Type B pancreatic cell (in vitro differentiated cells): ENCODE measurements around the gene CHRM4. TPM values are rescaled to one million over a fixed set of nuclear protein-coding genes. Genes with fewer than 3 reads are reported as not detected.
A peak's percentile ranks its signal among the peaks of the same experiment; 100 is the strongest.

Experiments used
- DNase-seq: peaks from one replicate; pipeline ENCODE4 v3.0.0; 2021; ENCODE audit warnings: mixed read lengths; ENCODE audit not compliant: unreplicated experiment; ENCODE audit errors: extremely low spot score
- H3K27ac Mint-ChIP-seq: 2 replicates; pipeline ENCODE4 v1.8.0; 2021; ENCODE audit warnings: mild to moderate bottlenecking, mixed read lengths
- H3K27me3 Mint-ChIP-seq: 2 replicates; pipeline ENCODE4 v1.8.0; 2021; ENCODE audit warnings: mixed read lengths
- H3K36me3 Mint-ChIP-seq: 2 replicates; pipeline ENCODE4 v1.8.0; 2021; ENCODE audit warnings: mixed read lengths
- H3K4me1 Mint-ChIP-seq: one replicate; pipeline ENCODE4 v1.8.0; 2021; ENCODE audit warnings: mixed read lengths; ENCODE audit not compliant: unreplicated experiment
- H3K4me3 Mint-ChIP-seq: 2 replicates; pipeline ENCODE4 v1.8.0; 2021; ENCODE audit warnings: mild to moderate bottlenecking, mixed read lengths
- H3K9me3 Mint-ChIP-seq: 2 replicates; pipeline ENCODE4 v1.8.0; 2021; ENCODE audit warnings: mixed read lengths
- microRNA-seq: library from miRNA; unstranded; fragments of <30 nt; microRNA quantifications from one replicate; pipeline ENCODE4, GENCODE V29; 2020
- total RNA-seq: library from RNA; stranded (reverse); gene quantifications from 2 replicates; pipeline ENCODE4 v1.2.1, GENCODE V29; 2021; ENCODE audit warnings: low replicate concordance
- TF ChIP-seq, protein P1 (sequence below): fragments of 200-600 bp; sonication (generic); conservative IDR thresholded peaks from 2 replicates; pipeline ENCODE4 v1.5.0; 2021; ENCODE audit warnings: antibody characterized with exemption, mild to moderate bottlenecking

Gene CHRM4
- total RNA-seq, 1 donor from 2014 or later = 1.0 TPM

DNA sequence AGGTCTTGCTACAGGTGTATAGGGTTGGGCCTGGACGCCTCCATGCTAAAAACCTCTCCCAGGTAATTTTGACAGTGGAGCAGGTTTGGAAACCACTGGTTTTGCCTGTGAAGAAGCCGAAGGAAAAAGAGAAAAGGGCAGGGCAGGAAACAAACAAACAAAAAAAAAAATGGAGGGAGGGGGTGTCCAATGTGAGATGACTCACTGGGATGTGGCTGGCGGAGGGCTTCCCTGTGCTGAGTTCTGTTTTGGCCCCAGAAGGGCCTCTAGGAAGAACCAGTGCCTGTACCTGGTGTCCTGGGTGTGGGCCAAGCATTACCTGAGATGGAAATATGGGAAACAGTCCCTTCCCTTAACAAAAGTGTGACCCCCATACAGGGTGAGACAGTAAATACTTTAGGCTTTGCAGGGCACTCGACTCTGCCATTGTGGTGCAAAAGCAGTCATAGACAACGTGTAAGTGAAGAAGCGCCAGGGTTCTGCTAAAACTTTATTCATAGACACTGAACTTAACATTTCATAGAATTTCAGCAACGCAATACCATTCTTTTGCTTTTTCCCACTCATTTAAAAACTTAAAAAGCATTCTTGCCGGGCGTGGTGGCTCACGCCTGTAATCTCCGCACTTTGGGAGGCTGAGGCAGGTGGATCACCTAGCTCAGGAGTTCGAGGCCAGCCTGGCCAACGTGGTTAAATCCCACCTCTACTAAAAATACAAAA, 53.8 kb downstream of the CHRM4 start:
- no peaks in the 10 kb centered on the region for H3K36me3 Mint-ChIP-seq
- peak overlapping the region; percentile 27 for H3K4me3 Mint-ChIP-seq
- TF ChIP-seq, protein P1, sequence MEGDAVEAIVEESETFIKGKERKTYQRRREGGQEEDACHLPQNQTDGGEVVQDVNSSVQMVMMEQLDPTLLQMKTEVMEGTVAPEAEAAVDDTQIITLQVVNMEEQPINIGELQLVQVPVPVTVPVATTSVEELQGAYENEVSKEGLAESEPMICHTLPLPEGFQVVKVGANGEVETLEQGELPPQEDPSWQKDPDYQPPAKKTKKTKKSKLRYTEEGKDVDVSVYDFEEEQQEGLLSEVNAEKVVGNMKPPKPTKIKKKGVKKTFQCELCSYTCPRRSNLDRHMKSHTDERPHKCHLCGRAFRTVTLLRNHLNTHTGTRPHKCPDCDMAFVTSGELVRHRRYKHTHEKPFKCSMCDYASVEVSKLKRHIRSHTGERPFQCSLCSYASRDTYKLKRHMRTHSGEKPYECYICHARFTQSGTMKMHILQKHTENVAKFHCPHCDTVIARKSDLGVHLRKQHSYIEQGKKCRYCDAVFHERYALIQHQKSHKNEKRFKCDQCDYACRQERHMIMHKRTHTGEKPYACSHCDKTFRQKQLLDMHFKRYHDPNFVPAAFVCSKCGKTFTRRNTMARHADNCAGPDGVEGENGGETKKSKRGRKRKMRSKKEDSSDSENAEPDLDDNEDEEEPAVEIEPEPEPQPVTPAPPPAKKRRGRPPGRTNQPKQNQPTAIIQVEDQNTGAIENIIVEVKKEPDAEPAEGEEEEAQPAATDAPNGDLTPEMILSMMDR = no peak
- peaks cover 24% of the 10 kb centered on the region for H3K27me3 Mint-ChIP-seq
- peaks cover 33% of the 10 kb centered on the region for H3K4me1 Mint-ChIP-seq
- no peaks in the 10 kb centered on the region for H3K9me3 Mint-ChIP-seq
- no peak for DNase-seq
- no peak overlapping the region for H3K27ac Mint-ChIP-seq

DNA sequence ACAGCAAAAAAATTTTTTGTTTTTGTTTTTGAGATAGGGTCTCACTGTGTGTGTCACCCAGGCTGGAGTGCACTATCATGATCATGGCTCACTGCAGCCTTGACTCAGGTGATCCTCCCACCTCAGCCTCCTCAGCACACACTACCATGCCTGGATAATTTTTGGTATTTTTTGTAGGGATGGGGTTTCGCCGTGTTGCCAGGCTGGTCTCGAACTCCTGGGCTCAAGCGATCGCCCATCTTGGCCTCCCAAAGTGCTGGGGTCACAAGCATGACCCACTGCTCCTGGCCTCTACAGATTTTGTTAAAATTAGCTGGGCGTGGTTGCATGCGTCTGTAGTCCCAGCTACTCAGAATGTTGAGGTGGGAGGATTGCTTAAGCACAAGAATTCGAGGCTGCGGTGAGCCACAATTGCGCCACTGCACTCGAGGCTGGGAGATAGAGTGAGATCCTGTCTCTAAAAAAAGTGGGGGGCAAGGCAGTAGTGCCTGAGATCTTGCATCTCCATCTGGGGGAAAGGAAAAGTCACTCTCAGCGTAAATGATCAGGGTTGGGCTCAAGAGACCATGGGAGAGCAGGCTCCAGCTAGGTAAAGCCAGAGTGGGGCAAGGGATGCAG, 54.9 kb downstream of the CHRM4 start:
- Mint-ChIP-seq H3K4me1 (peaks cover 32% of the 10 kb centered on the region), H3K4me3 (no peak overlapping the region), H3K36me3 (peaks cover 1% of the 10 kb centered on the region), H3K27me3 (peaks cover 32% of the 10 kb centered on the region), H3K9me3 (no peaks in the 10 kb centered on the region), H3K27ac (no peak overlapping the region)
- DNase-seq = no peak
- TF ChIP-seq, protein P1 = no peak

DNA sequence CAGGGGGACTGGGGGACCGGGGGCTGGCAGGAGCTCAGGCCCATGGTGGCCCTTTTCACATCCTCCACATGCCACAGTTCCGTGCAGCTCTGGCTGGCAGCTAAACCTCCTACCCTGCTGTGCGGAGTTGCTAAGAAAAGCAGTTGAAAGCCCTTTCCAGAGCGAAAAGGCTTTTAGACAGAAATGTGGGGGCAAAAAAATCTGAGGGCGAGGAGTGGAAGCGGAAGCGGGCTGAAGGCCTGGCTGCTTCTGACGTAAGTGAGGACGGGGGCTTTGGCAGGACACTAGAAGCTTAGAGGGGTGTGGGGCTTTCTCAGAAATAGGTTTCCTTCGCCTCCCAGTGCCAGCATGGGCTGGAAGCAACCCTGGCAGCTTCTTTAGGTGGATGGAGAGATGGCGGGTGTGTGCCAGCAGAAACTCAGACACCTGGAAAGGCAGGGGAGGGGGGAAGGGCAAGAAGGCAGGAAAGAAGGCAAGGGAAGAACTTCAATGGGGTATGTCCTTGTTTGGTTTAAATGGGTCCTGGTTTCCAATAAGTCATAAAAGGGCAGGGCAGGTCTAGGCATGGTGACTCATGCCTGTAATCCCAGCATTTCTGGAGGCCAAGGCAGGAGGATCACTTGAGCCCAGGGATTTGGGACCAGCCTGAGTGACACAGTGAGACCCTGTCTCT, 55.5 kb downstream of the CHRM4 start:
- H3K4me3 Mint-ChIP-seq = peak overlapping the region; percentile 41
- TF ChIP-seq, protein P1 = no peak
- H3K36me3 Mint-ChIP-seq = peaks cover 4% of the 10 kb centered on the region
- H3K27ac Mint-ChIP-seq = peak overlapping the region; percentile 64
- no peak for DNase-seq
- no peaks in the 10 kb centered on the region for H3K9me3 Mint-ChIP-seq
- peaks cover 32% of the 10 kb centered on the region for H3K4me1 Mint-ChIP-seq
- H3K27me3 Mint-ChIP-seq = peaks cover 39% of the 10 kb centered on the region

DNA sequence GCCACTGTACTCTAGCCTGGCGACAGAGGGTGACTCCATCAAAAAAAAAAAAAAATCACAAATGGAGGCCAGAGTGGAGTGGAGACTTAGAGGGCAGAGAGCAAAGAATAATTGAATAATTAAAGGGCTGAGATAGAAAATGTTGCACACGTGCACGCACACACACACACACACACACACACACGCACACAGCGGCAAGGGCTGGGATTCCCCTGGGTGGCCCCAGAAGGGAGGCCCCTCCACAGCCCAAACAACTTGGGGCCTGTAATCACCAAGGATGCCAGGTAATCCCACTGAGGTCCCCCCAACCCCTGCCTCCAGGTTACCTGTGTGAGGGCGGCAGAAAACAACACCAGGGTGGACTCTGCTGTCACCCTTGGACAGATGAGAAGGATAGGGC, 56.3 kb downstream of the CHRM4 start:
- Mint-ChIP-seq H3K4me3 (no peak overlapping the region), H3K4me1 (peaks cover 38% of the 10 kb centered on the region), H3K9me3 (no peaks in the 10 kb centered on the region), H3K36me3 (peaks cover 4% of the 10 kb centered on the region), H3K27ac (no peak overlapping the region), H3K27me3 (peaks cover 46% of the 10 kb centered on the region)
- DNase-seq = no peak
- TF ChIP-seq, protein P1 = no peak

DNA sequence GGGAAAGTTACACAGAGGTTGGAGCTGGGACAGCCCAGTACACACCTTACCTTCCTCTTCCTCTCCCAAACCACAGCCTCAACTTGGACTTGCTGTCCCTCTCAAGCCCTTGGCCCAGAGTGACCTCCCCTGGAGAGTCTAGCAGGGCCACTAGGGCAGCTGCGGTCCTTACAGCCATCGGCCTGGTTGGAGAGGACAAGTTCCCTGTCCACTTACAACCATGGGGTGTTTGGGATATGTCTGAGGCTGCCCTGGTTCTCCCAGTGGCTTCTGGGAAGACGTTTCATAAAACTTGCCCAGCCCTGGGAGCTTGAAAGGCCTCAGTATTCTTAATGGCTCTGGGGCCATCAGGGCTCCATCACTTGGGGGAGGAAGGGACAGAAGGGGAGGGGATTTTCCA, 57.4 kb downstream of the CHRM4 start:
- TF ChIP-seq, protein P1 = no peak
- H3K4me3 Mint-ChIP-seq = no peak overlapping the region
- DNase-seq = no peak
- peaks cover 38% of the 10 kb centered on the region for H3K4me1 Mint-ChIP-seq
- peaks cover 4% of the 10 kb centered on the region for H3K36me3 Mint-ChIP-seq
- no peaks in the 10 kb centered on the region for H3K9me3 Mint-ChIP-seq
- H3K27ac Mint-ChIP-seq = no peak overlapping the region
- H3K27me3 Mint-ChIP-seq = peaks cover 57% of the 10 kb centered on the region

Small RNAs within 50 kb of the gene (microRNA-seq; reads per million reads assigned to microRNA genes)
- gene MIR4688 = not detected

Other genes with a start within 250 kb of the CHRM4 start
- 9.8 and 20.8 TPM in 2 replicates for gene CREB3L1, start 114.1 kb downstream of the CHRM4 start, total RNA-seq
- gene DGKZ, start 44.3 kb downstream of the CHRM4 start, total RNA-seq = 50.0 and 57.6 TPM in 2 replicates
- gene MDK, start 10.1 kb downstream of the CHRM4 start, total RNA-seq = 949 and 981 TPM in 2 replicates
- 34.5 and 38.8 TPM in 2 replicates for gene AMBRA1, start 202.2 kb upstream of the CHRM4 start, total RNA-seq
- 8.5 and 8.7 TPM in 2 replicates for gene HARBI1, start 225.5 kb upstream of the CHRM4 start, total RNA-seq
- 67.3 and 67.7 TPM in 2 replicates for gene ATG13, start 225.8 kb upstream of the CHRM4 start, total RNA-seq